DOHH2 (cell line): ENCODE data around the gene VAT1.
A peak's percentile ranks its signal among the peaks of the same experiment; 100 is the strongest.
"Not testable (repeated sequence)": the region's sequence is repeated elsewhere in the genome, so short reads cannot be mapped to it uniquely, and the experiment has no call there.

Experiments
- H3F3A ChIP-seq: fragments of 200-600 bp; sonication (generic), shearing (Covaris generic); 2 replicates; pipeline ENCODE4 v1.6.0; 2016; ENCODE audit warnings: antibody characterized with exemption, mild to moderate bottlenecking; ENCODE audit not compliant: control insufficient read depth, insufficient read depth
- H3K27ac ChIP-seq: fragments of 200-600 bp; sonication (generic); 2 replicates; pipeline ENCODE4 v1.5.1; 2014; ENCODE audit warnings: low read depth, mild to moderate bottlenecking, low read length, moderate library complexity
- H3K27me3 ChIP-seq: fragments of 200-600 bp; sonication (generic); 2 replicates; pipeline ENCODE4 v1.6.1; 2014; ENCODE audit warnings: mild to moderate bottlenecking, low read length, mixed read lengths; ENCODE audit not compliant: control insufficient read depth
- H3K36me3 ChIP-seq: fragments of 200-600 bp; sonication (generic); 2 replicates; pipeline ENCODE4 v1.6.1; 2014; ENCODE audit warnings: mild to moderate bottlenecking, low read length, moderate library complexity, mixed read lengths; ENCODE audit not compliant: control insufficient read depth
- H3K4me1 ChIP-seq: fragments of 200-600 bp; sonication (generic); 2 replicates; pipeline ENCODE4 v1.6.1; 2014; ENCODE audit warnings: mild to moderate bottlenecking, low read length, mixed read lengths; ENCODE audit not compliant: control insufficient read depth
- H3K4me2 ChIP-seq: fragments of 200-600 bp; sonication (generic); 2 replicates; pipeline ENCODE4 v1.6.0; 2014; ENCODE audit warnings: mild to moderate bottlenecking, low read length, moderate library complexity
- H3K4me3 ChIP-seq: fragments of 200-600 bp; sonication (generic); 2 replicates; pipeline ENCODE4 v1.5.1; 2014; ENCODE audit warnings: mild to moderate bottlenecking, low read length, mixed read lengths
- H3K79me2 ChIP-seq: fragments of 200-600 bp; sonication (generic); 2 replicates; pipeline ENCODE4 v1.6.1; 2014; ENCODE audit warnings: mild to moderate bottlenecking, low read length, mixed read lengths; ENCODE audit not compliant: control insufficient read depth
- H3K9me2 ChIP-seq: fragments of 200-600 bp; sonication (generic); replicated peaks from 2 replicates; pipeline ENCODE4 v1.6.1; 2014; ENCODE audit warnings: mild to moderate bottlenecking, low read length, mixed read lengths; ENCODE audit not compliant: control insufficient read depth
- H3K9me3 ChIP-seq: fragments of 200-600 bp; sonication (generic); 2 replicates; pipeline ENCODE4 v1.6.1; 2014; ENCODE audit warnings: antibody characterized with exemption, low read length, mixed read lengths; ENCODE audit not compliant: control insufficient read depth, insufficient read depth
- H4K20me1 ChIP-seq: fragments of 200-600 bp; sonication (generic); 2 replicates; pipeline ENCODE4 v1.6.0; 2014; ENCODE audit warnings: low read depth, mild to moderate bottlenecking, antibody characterized with exemption, low read length, moderate library complexity; ENCODE audit not compliant: control insufficient read depth, insufficient read depth
- EZH2phosphoT487 ChIP-seq: fragments of 200-600 bp; sonication (generic); IDR thresholded peaks from 2 replicates; pipeline ENCODE4 v1.6.1; 2017; ENCODE audit warnings: borderline replicate concordance, mild to moderate bottlenecking, antibody characterized with exemption, low read length, moderate library complexity, mixed read lengths
- TF ChIP-seq, protein P1 (sequence below): fragments of 200-600 bp; sonication (generic); IDR thresholded peaks from one replicate; pipeline ENCODE4 v1.5.1; 2014; ENCODE audit warnings: antibody characterized with exemption, mild to moderate bottlenecking, low read depth, low read length; ENCODE audit not compliant: poor library complexity, severe bottlenecking

The VAT1 gene

DNA sequence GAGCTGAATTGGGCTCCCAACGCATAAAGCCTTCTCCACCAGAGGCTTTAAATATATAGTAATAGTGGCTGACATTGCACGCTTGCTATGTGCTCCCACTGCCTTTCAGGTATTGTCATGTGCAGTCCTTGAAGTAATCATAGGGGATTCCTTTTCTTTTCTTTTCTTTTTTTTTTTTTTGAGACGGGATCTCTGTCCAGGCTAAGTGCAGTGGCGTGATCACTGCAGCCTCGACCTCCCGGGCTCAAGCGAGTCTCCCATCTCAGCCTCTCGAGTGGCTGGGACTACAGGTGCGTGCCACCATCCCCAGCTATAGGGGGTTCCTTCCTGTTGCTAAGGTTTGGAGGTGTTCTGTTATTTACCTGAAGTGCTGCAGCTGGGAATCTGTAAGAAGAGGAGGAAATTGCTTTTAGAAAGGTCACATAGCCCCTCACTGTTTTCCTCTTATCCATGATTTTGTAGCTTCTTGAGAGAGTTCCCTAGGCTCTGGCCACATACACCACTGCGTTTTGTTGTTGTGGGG is 23.1 kb downstream of the VAT1 start:
- Histone ChIP-seq H3K36me3 (peaks cover 58% of the 10 kb centered on the region), H3K27me3 (no peaks in the 10 kb centered on the region), H3K27ac (peak overlapping the region; percentile 65), H3K4me1 (peaks cover 23% of the 10 kb centered on the region), H3F3A (peaks cover 50% of the 10 kb centered on the region), H3K4me3 (peak overlapping the region; percentile 83), H3K9me3 (no peaks in the 10 kb centered on the region), H3K4me2 (peak overlapping the region; percentile 95), H3K79me2 (peaks cover 26% of the 10 kb centered on the region), H3K9me2 (no peaks in the 10 kb centered on the region), H4K20me1 (peaks cover 14% of the 10 kb centered on the region)
- TF ChIP-seq, protein P1, sequence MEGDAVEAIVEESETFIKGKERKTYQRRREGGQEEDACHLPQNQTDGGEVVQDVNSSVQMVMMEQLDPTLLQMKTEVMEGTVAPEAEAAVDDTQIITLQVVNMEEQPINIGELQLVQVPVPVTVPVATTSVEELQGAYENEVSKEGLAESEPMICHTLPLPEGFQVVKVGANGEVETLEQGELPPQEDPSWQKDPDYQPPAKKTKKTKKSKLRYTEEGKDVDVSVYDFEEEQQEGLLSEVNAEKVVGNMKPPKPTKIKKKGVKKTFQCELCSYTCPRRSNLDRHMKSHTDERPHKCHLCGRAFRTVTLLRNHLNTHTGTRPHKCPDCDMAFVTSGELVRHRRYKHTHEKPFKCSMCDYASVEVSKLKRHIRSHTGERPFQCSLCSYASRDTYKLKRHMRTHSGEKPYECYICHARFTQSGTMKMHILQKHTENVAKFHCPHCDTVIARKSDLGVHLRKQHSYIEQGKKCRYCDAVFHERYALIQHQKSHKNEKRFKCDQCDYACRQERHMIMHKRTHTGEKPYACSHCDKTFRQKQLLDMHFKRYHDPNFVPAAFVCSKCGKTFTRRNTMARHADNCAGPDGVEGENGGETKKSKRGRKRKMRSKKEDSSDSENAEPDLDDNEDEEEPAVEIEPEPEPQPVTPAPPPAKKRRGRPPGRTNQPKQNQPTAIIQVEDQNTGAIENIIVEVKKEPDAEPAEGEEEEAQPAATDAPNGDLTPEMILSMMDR = no peak
- no peak for TF ChIP-seq EZH2phosphoT487

DNA sequence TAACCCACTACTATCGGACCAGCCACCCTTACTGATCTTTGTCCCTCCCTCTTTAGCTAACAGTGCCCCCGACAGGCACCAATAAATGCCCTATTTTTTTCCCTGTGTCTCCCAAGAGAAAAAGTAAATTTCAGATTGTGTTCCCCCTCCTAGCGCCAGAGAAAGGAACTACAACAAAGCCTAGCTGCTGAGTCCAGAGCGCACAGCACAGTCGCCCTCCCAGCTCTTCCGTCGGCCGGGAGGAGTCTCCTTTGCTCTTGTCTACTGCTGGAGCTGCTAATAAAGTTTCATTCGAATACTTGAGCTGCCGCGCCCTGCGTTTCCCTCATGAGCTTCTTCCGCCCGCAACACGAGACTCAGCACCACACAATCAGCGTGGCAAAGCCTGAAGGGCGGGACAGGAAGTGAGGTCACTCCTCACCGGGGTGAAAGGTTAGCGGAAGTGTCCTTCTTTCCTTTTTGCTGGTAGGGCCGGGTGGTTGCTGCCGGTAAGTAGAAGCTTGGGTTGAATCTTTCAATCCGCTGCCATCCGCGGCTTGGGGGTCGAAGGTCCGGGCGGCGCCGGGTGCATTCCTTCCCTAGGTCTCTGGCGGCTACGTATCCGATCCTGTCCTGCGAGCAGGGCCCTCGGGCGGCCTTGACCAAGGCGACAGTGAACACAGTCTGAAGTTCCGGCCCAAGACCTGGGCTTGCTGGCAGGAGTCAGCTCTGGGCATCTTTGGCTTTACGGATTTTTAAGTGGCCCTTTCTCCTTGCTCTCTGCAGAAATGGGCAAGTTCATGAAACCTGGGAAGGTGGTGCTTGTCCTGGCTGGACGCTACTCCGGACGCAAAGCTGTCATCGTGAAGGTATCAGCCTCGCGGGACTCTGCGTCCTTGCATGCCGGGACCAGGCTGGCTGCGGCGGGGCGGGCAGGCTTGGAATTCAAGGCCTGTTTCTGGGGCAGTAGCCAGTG is 23.9 kb downstream of the VAT1 start, which contains the start of gene RPL27:
Gene RPL27 (plus strand): TSS at position 436 of the 955 bp plus-strand sequence. CDS start 332 bp downstream, at position 768.
- Histone ChIP-seq H3K4me1 (peaks cover 23% of the 10 kb centered on the region), H3K36me3 (peaks cover 56% of the 10 kb centered on the region), H3K27me3 (no peaks in the 10 kb centered on the region), H3K4me3 (peak within 1 kb of the TSS; percentile 83), H3K27ac (peak within 1 kb of the TSS; percentile 65), H3K9me3 (no peaks in the 10 kb centered on the region), H3K79me2 (peaks cover 26% of the 10 kb centered on the region), H4K20me1 (peaks cover 14% of the 10 kb centered on the region), H3F3A (peaks cover 44% of the 10 kb centered on the region), H3K9me2 (no peaks in the 10 kb centered on the region), H3K4me2 (peak within 1 kb of the TSS; percentile 95)
- TF ChIP-seq, protein P1 = peak; percentile 96
- TF ChIP-seq EZH2phosphoT487 = no peak

DNA sequence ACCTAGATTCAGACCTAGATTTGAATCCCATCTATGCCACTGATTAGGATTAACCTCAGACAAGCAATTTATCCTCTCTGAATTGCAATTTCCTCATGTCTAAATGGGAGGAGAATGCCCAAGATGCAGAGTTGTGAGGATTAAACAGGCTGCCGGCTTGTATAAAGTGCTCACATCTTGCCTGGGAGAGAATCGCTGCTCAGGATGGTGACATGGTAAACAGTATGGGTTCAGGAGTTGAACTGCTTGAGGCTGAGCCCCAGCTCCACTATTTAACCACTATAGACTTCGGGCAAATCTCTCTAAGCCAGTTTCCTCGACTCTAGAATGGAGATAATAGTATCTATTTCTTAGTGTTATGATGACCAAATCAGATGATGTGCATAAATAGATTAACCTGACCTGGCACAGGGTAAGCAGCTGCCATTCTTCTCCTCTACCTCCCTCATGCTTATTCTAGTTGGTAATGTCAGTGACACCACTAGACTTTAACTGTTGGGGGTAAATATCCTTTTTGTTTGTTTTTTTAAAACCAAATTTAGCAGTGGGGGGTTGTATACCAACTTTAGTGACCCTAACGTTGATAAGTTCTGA is 24.7 kb downstream of the VAT1 start:
- H4K20me1 ChIP-seq = peaks cover 14% of the 10 kb centered on the region
- H3K27ac ChIP-seq = 0 out of 2 replicates have a peak overlapping the region, but pooled peaks have one; percentile 14
- peaks cover 23% of the 10 kb centered on the region for H3K4me1 ChIP-seq
- peaks cover 26% of the 10 kb centered on the region for H3K79me2 ChIP-seq
- H3F3A ChIP-seq = peaks cover 37% of the 10 kb centered on the region
- no peaks in the 10 kb centered on the region for H3K9me3 ChIP-seq
- peaks cover 56% of the 10 kb centered on the region for H3K36me3 ChIP-seq
- H3K4me3 ChIP-seq = peak overlapping the region; percentile 66
- peak overlapping the region; percentile 77 for H3K4me2 ChIP-seq
- H3K9me2 ChIP-seq = no peaks in the 10 kb centered on the region
- TF ChIP-seq, protein P1 = no peak
- TF ChIP-seq EZH2phosphoT487 = no peak
- no peaks in the 10 kb centered on the region for H3K27me3 ChIP-seq

DNA sequence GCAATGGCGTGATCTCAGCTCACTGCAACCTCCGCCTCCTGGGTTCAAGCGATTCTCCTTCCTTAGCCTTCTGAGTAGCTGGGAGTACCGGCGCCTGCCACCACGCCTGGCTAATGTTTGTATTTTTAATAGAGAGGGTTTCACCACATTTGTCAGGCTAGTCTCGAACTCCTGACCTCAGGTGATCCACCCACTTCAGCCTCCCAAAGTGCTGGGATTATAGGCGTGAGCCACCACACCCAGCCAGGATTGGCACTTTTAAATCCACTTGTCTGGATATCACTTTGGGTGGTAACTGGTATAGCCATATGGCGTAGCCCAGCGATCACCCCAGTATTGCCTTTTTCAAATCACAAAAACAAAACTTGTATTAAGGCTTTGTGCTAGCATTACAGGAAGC is 28.3 kb downstream of the VAT1 start:
- not testable (repeated sequence) for H3K4me3 ChIP-seq, H4K20me1 ChIP-seq, H3K27me3 ChIP-seq, H3K9me3 ChIP-seq, H3K4me2 ChIP-seq, H3K27ac ChIP-seq, H3K79me2 ChIP-seq, H3K9me2 ChIP-seq
- Histone ChIP-seq H3K4me1 (peaks cover 16% of the 10 kb centered on the region), H3F3A (peaks cover 11% of the 10 kb centered on the region), H3K36me3 (peaks cover 53% of the 10 kb centered on the region)
